Ecto neural progenitor cell (in vitro differentiated cells): ENCODE data around the gene MYO16.

ENCODE experiments used
- DNase-seq: peaks from one replicate; pipeline ENCODE4 v3.0.0-alpha.2; 2018; ENCODE audit warnings: low spot score

The MYO16 gene

GRCh38 chr13:108933061-108933460 lies 303.6 kb downstream of the MYO16 start:
- no peak for DNase-seq

- no peak for DNase-seq
These were observed 308.7 kb downstream of the MYO16 start for GRCh38 chr13:108938155-108938554.

- no peak for DNase-seq
These were observed 310.7 kb downstream of the MYO16 start for GRCh38 chr13:108940121-108940520.

GRCh38 chr13:108943842-108944241 lies 314.4 kb downstream of the MYO16 start:
- no peak for DNase-seq

GRCh38 chr13:108944760-108945159 lies 315.3 kb downstream of the MYO16 start:
- no peak for DNase-seq

- no peak for DNase-seq
These were observed 318.2 kb downstream of the MYO16 start for GRCh38 chr13:108947551-108948030.

GRCh38 chr13:108948251-108948671 lies 318.9 kb downstream of the MYO16 start:
- DNase-seq = no peak

GRCh38 chr13:108950333-108951010 lies 321.1 kb downstream of the MYO16 start:
- DNase-seq = no peak

GRCh38 chr13:108955741-108956140 lies 326.3 kb downstream of the MYO16 start:
- DNase-seq = no peak

- no peak for DNase-seq
These were observed 328.1 kb downstream of the MYO16 start for GRCh38 chr13:108957369-108958012.

GRCh38 chr13:108958013-108958376 lies 328.6 kb downstream of the MYO16 start:
- DNase-seq = no peak

- DNase-seq = no peak
These were observed 329.8 kb downstream of the MYO16 start for GRCh38 chr13:108959234-108959633.

GRCh38 chr13:108960006-108960405 lies 330.6 kb downstream of the MYO16 start:
- DNase-seq = no peak

- DNase-seq = no peak
These were observed 332.2 kb downstream of the MYO16 start for GRCh38 chr13:108961542-108962125.

GRCh38 chr13:108962654-108963053 lies 333.2 kb downstream of the MYO16 start:
- no peak for DNase-seq

GRCh38 chr13:108963276-108963810 lies 333.9 kb downstream of the MYO16 start:
- no peak for DNase-seq

GRCh38 chr13:108963846-108964600 lies 334.6 kb downstream of the MYO16 start:
- no peak for DNase-seq

- no peak for DNase-seq
These were observed 335.2 kb downstream of the MYO16 start for GRCh38 chr13:108964606-108965005.

- no peak for DNase-seq
These were observed 338.0 kb downstream of the MYO16 start for GRCh38 chr13:108967371-108967770.

- no peak for DNase-seq
These were observed 339.2 kb downstream of the MYO16 start for GRCh38 chr13:108968566-108968965.

GRCh38 chr13:108974686-108975085 lies 345.3 kb downstream of the MYO16 start:
- no peak for DNase-seq

GRCh38 chr13:108980237-108980636 lies 350.8 kb downstream of the MYO16 start:
- no peak for DNase-seq
